Neural cell (in vitro differentiated cells): ENCODE results near the gene CCNG2. TPM values are rescaled to one million over a fixed set of nuclear protein-coding genes. Genes with fewer than 3 reads are reported as not detected.
A peak's percentile ranks its signal among the peaks of the same experiment; 100 is the strongest.

ENCODE experiments used
- H2AFZ ChIP-seq: fragments of 200-600, 300-800 bp; sonication (generic), shearing (Covaris generic); 2 replicates; pipeline ENCODE4 v1.6.0; 2014; ENCODE audit warnings: low read depth, mild to moderate bottlenecking, antibody characterized with exemption, low read length, moderate library complexity
- H3F3A ChIP-seq: fragments of 200-600 bp; shearing (Covaris generic); 2 replicates; pipeline ENCODE4 v1.6.1; 2016; ENCODE audit warnings: mild to moderate bottlenecking, moderate library complexity, mixed read lengths, antibody characterized with exemption, low read length; ENCODE audit not compliant: insufficient read depth, poor library complexity, severe bottlenecking
- H3K27ac ChIP-seq: fragments of 200-600, 300-800 bp; sonication (generic), shearing (Covaris generic); 2 replicates; pipeline ENCODE4 v1.5.1; 2014; ENCODE audit warnings: mild to moderate bottlenecking, low read length, moderate library complexity
- H3K27me3 ChIP-seq: fragments of 300-800, 200-600 bp; sonication (generic), shearing (Covaris generic); 2 replicates; pipeline ENCODE4 v1.6.0; 2014; ENCODE audit warnings: mild to moderate bottlenecking, low read depth, low read length, moderate library complexity; ENCODE audit not compliant: insufficient read depth
- H3K36me3 ChIP-seq: fragments of 300-800, 200-600 bp; sonication (generic), shearing (Covaris generic); 2 replicates; pipeline ENCODE4 v1.5.1; 2014; ENCODE audit warnings: mild to moderate bottlenecking, antibody characterized with exemption, low read length, moderate library complexity; ENCODE audit not compliant: insufficient read depth
- H3K4me2 ChIP-seq: fragments of 300-800, 200-600 bp; sonication (generic), shearing (Covaris generic); 2 replicates; pipeline ENCODE4 v1.6.0; 2014; ENCODE audit warnings: mild to moderate bottlenecking, low read length
- H3K4me3 ChIP-seq: fragments of 300-800, 200-600 bp; sonication (generic), shearing (Covaris generic); 2 replicates; pipeline ENCODE4 v1.5.1; 2014; ENCODE audit warnings: mild to moderate bottlenecking, low read length, moderate library complexity
- H3K79me2 ChIP-seq: fragments of 200-600 bp; shearing (Covaris generic); replicated peaks from 2 replicates; pipeline ENCODE4 v1.6.0; 2014; ENCODE audit warnings: mild to moderate bottlenecking, low read length, moderate library complexity; ENCODE audit not compliant: insufficient read depth
- H3K9ac ChIP-seq: fragments of 300-800, 200-600 bp; sonication (generic), shearing (Covaris generic); 2 replicates; pipeline ENCODE4 v1.6.1; 2016; ENCODE audit warnings: mild to moderate bottlenecking, low read length, mixed read lengths
- H3K9me2 ChIP-seq: fragments of 200-600 bp; shearing (Covaris generic); 2 replicates; pipeline ENCODE4 v1.6.1; 2016; ENCODE audit warnings: mild to moderate bottlenecking, low read length, mixed read lengths; ENCODE audit not compliant: insufficient read depth
- H3K9me3 ChIP-seq: fragments of 200-600, 300-800 bp; sonication (generic), shearing (Covaris generic); 2 replicates; pipeline ENCODE4 v1.6.1; 2016; ENCODE audit warnings: mild to moderate bottlenecking, mixed run types, low read length, moderate library complexity, mixed read lengths
- H4K20me1 ChIP-seq: fragments of 200-600 bp; shearing (Covaris generic); 2 replicates; pipeline ENCODE4 v1.6.1; 2016; ENCODE audit warnings: mild to moderate bottlenecking, mixed run types; ENCODE audit not compliant: insufficient read depth
- CTCF ChIP-seq: fragments of 450-650 bp; IDR thresholded peaks from 2 replicates; pipeline ENCODE4 v1.5.1; 2014; ENCODE audit warnings: antibody characterized with exemption, mild to moderate bottlenecking, moderate library complexity; ENCODE audit not compliant: poor library complexity, severe bottlenecking
- EP300 ChIP-seq: fragments of 450-650 bp; conservative IDR thresholded peaks from 2 replicates; pipeline ENCODE4 v1.6.1; 2014; ENCODE audit warnings: antibody characterized with exemption, mild to moderate bottlenecking, moderate library complexity; ENCODE audit not compliant: poor library complexity, severe bottlenecking
- EZH2 ChIP-seq: fragments of 200-600, 300-800 bp; shearing (Covaris generic), sonication (generic); IDR thresholded peaks from 2 replicates; pipeline ENCODE4 v1.6.1; 2014; ENCODE audit warnings: antibody characterized with exemption, low read length, borderline replicate concordance, mild to moderate bottlenecking; ENCODE audit not compliant: insufficient read depth, poor library complexity, severe bottlenecking
- MXI1 ChIP-seq: fragments of 450-650 bp; conservative IDR thresholded peaks from 2 replicates; pipeline ENCODE4 v1.6.1; 2014; ENCODE audit warnings: antibody characterized with exemption, mild to moderate bottlenecking; ENCODE audit not compliant: poor library complexity, severe bottlenecking
- POLR2AphosphoS5 ChIP-seq: IDR thresholded peaks from 2 replicates; pipeline ENCODE4 v1.6.1; 2012
- RAD21 ChIP-seq: fragments of 450-650 bp; conservative IDR thresholded peaks from 2 replicates; pipeline ENCODE4 v1.6.1; 2014; ENCODE audit warnings: antibody characterized with exemption, mild to moderate bottlenecking, moderate library complexity
- REST ChIP-seq: IDR thresholded peaks from 2 replicates; pipeline ENCODE4 v1.6.1; 2012; ENCODE audit warnings: borderline replicate concordance
- SMC3 ChIP-seq: fragments of 450-650 bp; conservative IDR thresholded peaks from 2 replicates; pipeline ENCODE4 v1.6.1; 2014; ENCODE audit warnings: antibody characterized with exemption, mild to moderate bottlenecking, moderate library complexity; ENCODE audit not compliant: poor library complexity
- TAF1 ChIP-seq: IDR thresholded peaks from 2 replicates; pipeline ENCODE4 v1.6.1; 2012; ENCODE audit warnings: low read depth
- polyA plus RNA-seq: library from polyadenylated mRNA; depleted of rRNA; stranded (reverse); fragments of >200 nt; gene quantifications from 2 replicates; pipeline ENCODE4 v1.2.3, GENCODE V29; 2014

The CCNG2 gene
- polyA plus RNA-seq, 1 donor from 2014 or later: 132 TPM

GRCh38 chr4:77153006-77153405 is 4.0 kb upstream of the CCNG2 start:
- no peak overlapping the region for H3K4me3 ChIP-seq
- no peak overlapping the region for H2AFZ ChIP-seq
- H3K27me3 ChIP-seq: no peaks in the 10 kb centered on the region
- no peaks in the 10 kb centered on the region for H3K9me2 ChIP-seq
- no peaks in the 10 kb centered on the region for H4K20me1 ChIP-seq
- no peak overlapping the region for H3K4me2 ChIP-seq
- no peaks in the 10 kb centered on the region for H3K36me3 ChIP-seq
- no peak overlapping the region for H3K9ac ChIP-seq
- no peaks in the 10 kb centered on the region for H3F3A ChIP-seq
- TF ChIP-seq CTCF (no peak), TAF1 (no peak)
- no peak overlapping the region for H3K27ac ChIP-seq
- H3K79me2 ChIP-seq: peaks cover 7% of the 10 kb centered on the region
- H3K9me3 ChIP-seq: no peaks in the 10 kb centered on the region

- peak overlapping the region; percentile 76 for H3K9ac ChIP-seq
- H3K9me3 ChIP-seq: no peaks in the 10 kb centered on the region
- peaks cover 3% of the 10 kb centered on the region for H4K20me1 ChIP-seq
- no peak overlapping the region for H3K4me3 ChIP-seq
- no peak overlapping the region for H3K4me2 ChIP-seq
- no peaks in the 10 kb centered on the region for H3F3A ChIP-seq
- no peak for TF ChIP-seq TAF1
- no peak for TF ChIP-seq CTCF
- TF ChIP-seq SMC3: no peak
- no peak for TF ChIP-seq EP300
- TF ChIP-seq REST: no peak
- TF ChIP-seq MXI1: no peak
- TF ChIP-seq RAD21: no peak
- no peak for TF ChIP-seq POLR2AphosphoS5
- no peak for TF ChIP-seq EZH2
- peaks cover 18% of the 10 kb centered on the region for H3K79me2 ChIP-seq
- H3K36me3 ChIP-seq: no peaks in the 10 kb centered on the region
- H3K27me3 ChIP-seq: no peaks in the 10 kb centered on the region
- no peak overlapping the region for H2AFZ ChIP-seq
- no peaks in the 10 kb centered on the region for H3K9me2 ChIP-seq
- H3K27ac ChIP-seq: no peak overlapping the region
These were observed 2.9 kb upstream of the CCNG2 start for GRCh38 chr4:77154065-77154464.
